IMR-90 (cell line): Measurements from ENCODE around the gene CLIC5.

Experiments
- BHLHE40 ChIP-seq: fragments of 150-350 bp; IDR thresholded peaks from 2 replicates; pipeline ENCODE4 v1.6.1; 2016; ENCODE audit warnings: mild to moderate bottlenecking, low read depth, low read length
- CEBPB ChIP-seq: IDR thresholded peaks from 2 replicates; pipeline ENCODE4 v1.6.1; 2012; ENCODE audit warnings: low read depth, low read length, improper control_type of control experiment
- CHD1 ChIP-seq: IDR thresholded peaks from 2 replicates; pipeline ENCODE4 v1.6.1; 2012; ENCODE audit warnings: low read depth, low read length, improper control_type of control experiment
- FOS ChIP-seq: fragments of 150-350 bp; IDR thresholded peaks from 2 replicates; pipeline ENCODE4 v1.6.1; 2016; ENCODE audit warnings: low read depth, low read length
- MAFK ChIP-seq: IDR thresholded peaks from 2 replicates; pipeline ENCODE4 v1.6.1; 2012; ENCODE audit warnings: low read depth, low read length, improper control_type of control experiment
- MAZ ChIP-seq: IDR thresholded peaks from 2 replicates; pipeline ENCODE4 v1.6.1; 2012; ENCODE audit warnings: low read depth, mild to moderate bottlenecking, low read length, improper control_type of control experiment, moderate library complexity, borderline replicate concordance
- NFE2L2 ChIP-seq: fragments of 150-350 bp; IDR thresholded peaks from 2 replicates; pipeline ENCODE4 v1.6.1; 2016; ENCODE audit warnings: low read depth, mild to moderate bottlenecking, low read length
- POLR2A ChIP-seq: IDR thresholded peaks from 2 replicates; pipeline ENCODE4 v1.6.1; 2012; ENCODE audit warnings: mild to moderate bottlenecking, low read depth, low read length
- RAD21 ChIP-seq: IDR thresholded peaks from 2 replicates; pipeline ENCODE4 v1.6.1; 2012; ENCODE audit warnings: low read length, improper control_type of control experiment
- RCOR1 ChIP-seq: IDR thresholded peaks from 2 replicates; pipeline ENCODE4 v1.6.1; 2012; ENCODE audit warnings: mild to moderate bottlenecking, low read length, improper control_type of control experiment; ENCODE audit not compliant: insufficient replicate concordance
- RFX5 ChIP-seq: IDR thresholded peaks from 2 replicates; pipeline ENCODE4 v1.8.0; 2012; ENCODE audit warnings: low read depth, mild to moderate bottlenecking, low read length, moderate library complexity
- SMC3 ChIP-seq: fragments of 150-350 bp; IDR thresholded peaks from 2 replicates; pipeline ENCODE4 v1.6.1; 2016; ENCODE audit warnings: low read depth, mild to moderate bottlenecking, antibody characterized with exemption, low read length, moderate library complexity
- TF ChIP-seq, protein P1 (sequence below): conservative IDR thresholded peaks from 2 replicates; pipeline ENCODE4 v1.5.1; 2012; ENCODE audit warnings: mild to moderate bottlenecking, low read depth, low read length, improper control_type of control experiment
- TF ChIP-seq, protein P2 (sequence below): fragments of 150-350 bp; IDR thresholded peaks from 2 replicates; pipeline ENCODE4 v1.6.1; 2016; ENCODE audit warnings: low read depth, mild to moderate bottlenecking, low read length, moderate library complexity, borderline replicate concordance

DNA sequence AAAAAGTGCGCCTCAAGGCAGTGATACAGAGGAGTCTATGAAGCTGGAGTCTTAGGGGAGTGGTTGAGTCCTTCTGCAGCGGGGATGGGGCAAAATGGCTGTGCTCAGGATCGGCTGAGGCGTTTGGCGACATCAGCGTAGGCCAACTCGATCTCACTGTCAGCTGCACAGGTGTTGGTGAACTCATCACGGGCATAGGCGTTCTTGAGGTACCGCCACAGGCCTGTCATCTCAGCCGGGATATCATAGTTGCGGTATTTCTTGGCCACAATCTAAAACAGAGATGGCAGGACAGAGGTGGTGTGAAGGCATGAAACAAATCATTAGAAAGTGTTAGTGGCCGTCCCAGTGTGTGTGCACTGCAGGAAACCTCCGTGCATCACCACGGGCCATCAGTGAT lies 112.7 kb downstream of the CLIC5 start:
- TF ChIP-seq POLR2A (no peak), CEBPB (no peak), CHD1 (no peak), MAZ (no peak), MAFK (no peak), RAD21 (no peak), RFX5 (no peak), FOS (no peak), SMC3 (no peak), BHLHE40 (no peak), NFE2L2 (no peak), RCOR1 (no peak)
- TF ChIP-seq, protein P1, sequence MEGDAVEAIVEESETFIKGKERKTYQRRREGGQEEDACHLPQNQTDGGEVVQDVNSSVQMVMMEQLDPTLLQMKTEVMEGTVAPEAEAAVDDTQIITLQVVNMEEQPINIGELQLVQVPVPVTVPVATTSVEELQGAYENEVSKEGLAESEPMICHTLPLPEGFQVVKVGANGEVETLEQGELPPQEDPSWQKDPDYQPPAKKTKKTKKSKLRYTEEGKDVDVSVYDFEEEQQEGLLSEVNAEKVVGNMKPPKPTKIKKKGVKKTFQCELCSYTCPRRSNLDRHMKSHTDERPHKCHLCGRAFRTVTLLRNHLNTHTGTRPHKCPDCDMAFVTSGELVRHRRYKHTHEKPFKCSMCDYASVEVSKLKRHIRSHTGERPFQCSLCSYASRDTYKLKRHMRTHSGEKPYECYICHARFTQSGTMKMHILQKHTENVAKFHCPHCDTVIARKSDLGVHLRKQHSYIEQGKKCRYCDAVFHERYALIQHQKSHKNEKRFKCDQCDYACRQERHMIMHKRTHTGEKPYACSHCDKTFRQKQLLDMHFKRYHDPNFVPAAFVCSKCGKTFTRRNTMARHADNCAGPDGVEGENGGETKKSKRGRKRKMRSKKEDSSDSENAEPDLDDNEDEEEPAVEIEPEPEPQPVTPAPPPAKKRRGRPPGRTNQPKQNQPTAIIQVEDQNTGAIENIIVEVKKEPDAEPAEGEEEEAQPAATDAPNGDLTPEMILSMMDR, result no peak
- TF ChIP-seq, protein P2, sequence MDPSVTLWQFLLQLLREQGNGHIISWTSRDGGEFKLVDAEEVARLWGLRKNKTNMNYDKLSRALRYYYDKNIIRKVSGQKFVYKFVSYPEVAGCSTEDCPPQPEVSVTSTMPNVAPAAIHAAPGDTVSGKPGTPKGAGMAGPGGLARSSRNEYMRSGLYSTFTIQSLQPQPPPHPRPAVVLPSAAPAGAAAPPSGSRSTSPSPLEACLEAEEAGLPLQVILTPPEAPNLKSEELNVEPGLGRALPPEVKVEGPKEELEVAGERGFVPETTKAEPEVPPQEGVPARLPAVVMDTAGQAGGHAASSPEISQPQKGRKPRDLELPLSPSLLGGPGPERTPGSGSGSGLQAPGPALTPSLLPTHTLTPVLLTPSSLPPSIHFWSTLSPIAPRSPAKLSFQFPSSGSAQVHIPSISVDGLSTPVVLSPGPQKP, result no peak
